Measurements from ENCODE around the gene GUK1.

The GUK1 gene

DNA sequence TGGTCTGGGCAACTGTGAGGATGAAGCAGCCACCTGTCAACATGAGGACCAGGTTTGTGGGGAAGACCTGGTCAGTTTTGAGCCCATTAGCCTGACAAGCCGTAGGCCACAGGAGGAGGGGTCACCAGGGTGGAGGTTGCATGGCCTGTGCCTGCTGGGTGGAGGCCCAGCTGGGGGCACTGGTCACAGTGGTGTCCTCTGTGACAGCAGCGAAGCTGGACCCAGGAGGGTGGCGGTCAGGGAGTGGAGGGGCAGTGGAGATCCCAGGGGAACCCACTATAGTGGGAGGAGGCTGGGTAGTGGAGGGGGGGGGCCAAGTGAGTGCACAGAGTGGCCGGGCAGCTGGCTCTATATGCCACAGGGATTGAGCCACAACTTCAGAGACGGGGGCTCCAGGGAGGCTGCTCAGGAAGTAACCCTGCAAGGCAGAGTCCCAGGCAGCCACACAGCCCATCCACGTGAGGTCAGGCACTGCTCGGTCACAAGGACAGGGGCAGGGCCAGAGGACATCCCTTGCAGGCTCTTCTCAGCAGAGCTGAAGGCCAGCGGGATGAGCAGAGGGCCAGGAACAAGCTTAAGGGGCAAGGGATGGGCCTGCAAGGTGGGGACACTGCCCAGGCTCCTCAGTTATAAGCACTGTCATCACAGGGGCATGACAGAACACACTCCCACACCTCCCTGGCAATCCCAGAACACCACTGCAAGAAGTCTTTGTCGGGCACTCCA, 34.6 kb upstream of the GUK1 start:
- in situ Hi-C loops (cut with MboI; ENCODE audit: low sequenced_read_pairs, unreplicated experiment), result no loop called here
- TF ChIP-seq, protein P1, sequence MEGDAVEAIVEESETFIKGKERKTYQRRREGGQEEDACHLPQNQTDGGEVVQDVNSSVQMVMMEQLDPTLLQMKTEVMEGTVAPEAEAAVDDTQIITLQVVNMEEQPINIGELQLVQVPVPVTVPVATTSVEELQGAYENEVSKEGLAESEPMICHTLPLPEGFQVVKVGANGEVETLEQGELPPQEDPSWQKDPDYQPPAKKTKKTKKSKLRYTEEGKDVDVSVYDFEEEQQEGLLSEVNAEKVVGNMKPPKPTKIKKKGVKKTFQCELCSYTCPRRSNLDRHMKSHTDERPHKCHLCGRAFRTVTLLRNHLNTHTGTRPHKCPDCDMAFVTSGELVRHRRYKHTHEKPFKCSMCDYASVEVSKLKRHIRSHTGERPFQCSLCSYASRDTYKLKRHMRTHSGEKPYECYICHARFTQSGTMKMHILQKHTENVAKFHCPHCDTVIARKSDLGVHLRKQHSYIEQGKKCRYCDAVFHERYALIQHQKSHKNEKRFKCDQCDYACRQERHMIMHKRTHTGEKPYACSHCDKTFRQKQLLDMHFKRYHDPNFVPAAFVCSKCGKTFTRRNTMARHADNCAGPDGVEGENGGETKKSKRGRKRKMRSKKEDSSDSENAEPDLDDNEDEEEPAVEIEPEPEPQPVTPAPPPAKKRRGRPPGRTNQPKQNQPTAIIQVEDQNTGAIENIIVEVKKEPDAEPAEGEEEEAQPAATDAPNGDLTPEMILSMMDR (IDR thresholded peaks at IDR 0.05; ENCODE audit: borderline replicate concordance, control extremely low read depth, extremely low read depth, insufficient read depth, missing control alignments), result no peak
- no peak for DNase-seq (ENCODE audit: low spot score)

DNA sequence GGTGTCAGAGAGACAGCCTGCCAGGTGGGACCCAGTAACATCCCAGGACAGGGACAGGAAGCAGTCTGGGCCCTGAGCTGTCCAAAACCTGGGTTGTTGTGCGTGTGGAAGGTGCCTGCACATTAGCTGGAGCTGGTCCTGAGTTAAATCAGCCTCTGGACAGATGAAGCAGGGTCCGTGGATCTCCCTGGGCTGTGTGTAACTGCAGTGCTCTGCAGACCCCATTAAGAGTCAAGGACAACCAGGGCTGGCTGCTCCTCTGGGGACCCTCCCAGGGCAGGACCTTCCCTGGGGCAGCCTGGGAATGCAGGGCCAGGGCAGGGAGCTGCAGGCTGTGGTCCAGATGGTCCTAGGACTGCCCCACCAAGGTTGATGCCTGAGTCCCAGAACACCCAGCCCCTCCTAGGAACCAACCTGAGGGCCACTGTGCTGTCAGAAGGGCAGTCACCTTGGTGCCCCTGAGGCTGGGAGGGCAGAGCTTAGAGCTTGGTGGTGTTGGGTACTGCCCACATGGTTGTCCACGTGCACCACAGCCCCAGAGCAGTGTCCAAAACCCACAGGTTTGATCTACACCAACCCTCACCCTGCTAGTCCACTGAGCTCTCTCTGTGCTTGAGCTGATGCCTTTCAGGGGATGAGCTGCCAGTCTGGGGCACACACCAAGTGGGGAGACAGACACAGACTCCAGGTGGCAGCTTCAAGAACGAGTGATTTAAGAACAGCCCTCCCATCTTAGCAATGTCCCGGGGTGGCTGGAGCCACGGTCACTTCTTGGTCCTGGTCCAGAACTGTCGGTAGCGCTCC, 33.9 kb upstream of the GUK1 start:
- in situ Hi-C loops (cut with MboI; ENCODE audit: low sequenced_read_pairs, unreplicated experiment), result no loop called here
- no peak for DNase-seq (ENCODE audit: low spot score)
- TF ChIP-seq, protein P1 (IDR thresholded peaks at IDR 0.05; ENCODE audit: borderline replicate concordance, control extremely low read depth, extremely low read depth, insufficient read depth, missing control alignments), result no peak

DNA sequence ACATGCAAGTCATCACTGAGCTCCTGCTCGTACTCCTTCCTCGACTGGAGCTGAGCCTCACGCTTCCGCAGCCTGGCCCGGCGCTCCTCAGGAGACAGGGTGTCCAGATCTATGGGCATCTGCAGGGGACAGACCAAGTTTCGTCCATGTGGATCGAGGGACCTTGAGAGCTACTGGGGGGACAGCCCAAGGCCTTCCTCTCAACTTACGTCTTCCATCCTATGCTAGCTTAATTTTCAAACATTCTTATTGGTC, 33.4 kb upstream of the GUK1 start:
- in situ Hi-C loops (cut with MboI; ENCODE audit: low sequenced_read_pairs, unreplicated experiment), result no loop called here
- TF ChIP-seq, protein P1 (IDR thresholded peaks at IDR 0.05; ENCODE audit: borderline replicate concordance, control extremely low read depth, extremely low read depth, insufficient read depth, missing control alignments), result no peak

DNA sequence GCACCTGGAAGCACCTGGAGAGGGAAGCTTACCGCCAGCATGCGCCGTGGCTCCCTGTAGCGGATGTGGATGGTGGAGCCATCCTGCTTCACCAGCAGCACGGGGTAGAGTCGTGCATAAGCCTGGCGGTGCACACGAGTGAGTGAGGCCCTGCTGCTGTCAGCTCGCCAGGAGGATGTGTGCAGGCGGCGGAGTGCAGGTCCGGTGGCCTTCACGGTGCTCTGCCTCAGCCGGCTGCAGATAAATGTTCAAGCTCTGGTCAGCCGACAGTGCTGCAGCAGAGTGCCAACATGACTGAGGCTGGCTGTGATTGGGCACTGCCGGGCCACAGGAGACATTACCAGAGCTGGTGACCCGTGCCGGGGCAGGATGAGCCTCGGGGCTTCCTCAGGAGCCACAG, 32.4 kb upstream of the GUK1 start:
- TF ChIP-seq, protein P1 (IDR thresholded peaks at IDR 0.05; ENCODE audit: borderline replicate concordance, control extremely low read depth, extremely low read depth, insufficient read depth, missing control alignments), result no peak
- DNase-seq (ENCODE audit: low spot score), result no peak
- in situ Hi-C loops (cut with MboI; ENCODE audit: low sequenced_read_pairs, unreplicated experiment), result no loop called here

More for the DNA sequence above, 33.4 kb upstream of the GUK1 start:
- DNase-seq (ENCODE audit: low spot score), result no peak

DNA sequence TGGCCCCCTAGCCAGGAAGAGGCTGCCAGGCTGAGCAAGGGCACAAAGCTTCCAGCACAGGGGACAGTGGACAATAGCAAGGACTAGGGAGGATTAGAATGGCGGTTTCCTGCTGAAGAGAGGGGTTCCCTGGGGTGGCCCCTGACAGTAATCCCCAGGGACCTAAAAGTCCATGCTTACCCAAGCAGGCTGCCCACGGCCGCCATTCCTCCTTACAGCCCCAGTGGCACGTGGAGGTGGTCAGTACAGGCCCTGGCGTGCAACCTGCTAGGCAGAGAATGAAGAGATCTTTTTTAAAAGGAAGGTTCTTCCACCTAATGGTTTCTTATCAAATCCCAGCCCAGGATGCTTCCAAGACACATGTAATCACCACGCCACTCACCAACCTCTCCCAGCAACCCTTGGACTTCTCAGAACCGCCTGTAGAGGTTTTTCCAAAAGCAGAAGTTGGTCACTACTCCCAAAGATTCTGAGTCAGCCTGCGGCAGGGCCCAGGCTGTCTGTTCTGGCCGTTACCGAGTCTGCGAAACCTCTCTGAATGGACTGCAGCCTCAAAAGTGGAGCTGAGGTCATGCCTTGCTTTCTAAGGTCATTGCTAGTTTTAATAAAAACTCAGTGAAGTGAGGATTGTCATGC, 31.9 kb upstream of the GUK1 start:
- in situ Hi-C loops (cut with MboI; ENCODE audit: low sequenced_read_pairs, unreplicated experiment), result no loop called here
- TF ChIP-seq, protein P1 (IDR thresholded peaks at IDR 0.05; ENCODE audit: borderline replicate concordance, control extremely low read depth, extremely low read depth, insufficient read depth, missing control alignments), result no peak
- DNase-seq (ENCODE audit: low spot score), result no peak

DNA sequence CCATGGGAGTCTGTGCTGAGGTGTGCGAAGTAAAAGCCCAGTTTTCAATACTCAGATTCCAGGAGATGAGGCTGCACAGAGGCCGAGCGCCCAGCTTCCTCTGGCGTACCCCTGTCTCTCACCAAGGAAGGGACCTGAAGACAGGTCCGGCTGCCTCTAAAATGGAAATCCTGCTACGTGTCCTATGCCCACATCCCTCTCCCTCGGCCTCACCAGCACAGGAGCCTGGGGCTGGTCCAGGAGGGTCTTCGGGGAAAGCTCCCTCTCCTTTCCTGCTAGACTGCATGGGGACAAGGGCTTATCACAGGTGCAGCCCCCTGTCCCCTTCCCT, 31.4 kb upstream of the GUK1 start:
- TF ChIP-seq, protein P1 (IDR thresholded peaks at IDR 0.05; ENCODE audit: borderline replicate concordance, control extremely low read depth, extremely low read depth, insufficient read depth, missing control alignments), result no peak

More for the DNA sequence above, 31.4 kb upstream of the GUK1 start:
- no peak for DNase-seq (ENCODE audit: low spot score)
- in situ Hi-C loops (cut with MboI; ENCODE audit: low sequenced_read_pairs, unreplicated experiment), result no loop called here
